OCI-LY1 (cell line): ENCODE measurements around the gene FCHO1.

Experiments used
- H2AFZ ChIP-seq: fragments of 200-600 bp; sonication (generic), shearing (Covaris generic); 2 replicates; pipeline ENCODE4 v1.6.0; 2014; ENCODE audit warnings: antibody characterized with exemption, mild to moderate bottlenecking, low read length
- H3F3A ChIP-seq: fragments of 200-600 bp; sonication (generic), shearing (Covaris generic); 2 replicates; pipeline ENCODE4 v1.6.0; 2014; ENCODE audit warnings: mild to moderate bottlenecking, antibody characterized with exemption, low read length, moderate library complexity; ENCODE audit not compliant: insufficient read depth
- H3K27ac ChIP-seq: fragments of 200-600 bp; sonication (generic); 2 replicates; pipeline ENCODE4 v1.5.1; 2014; ENCODE audit warnings: low read length, mixed run types, mild to moderate bottlenecking, low read depth; ENCODE audit not compliant: poor library complexity, severe bottlenecking
- H3K27me3 ChIP-seq: fragments of 200-600 bp; sonication (generic); 2 replicates; pipeline ENCODE4 v1.6.0; 2014; ENCODE audit warnings: antibody characterized with exemption, mild to moderate bottlenecking, low read length, moderate library complexity; ENCODE audit not compliant: insufficient read depth
- H3K36me3 ChIP-seq: fragments of 200-600 bp; sonication (generic); 2 replicates; pipeline ENCODE4 v1.6.1; 2014; ENCODE audit warnings: mild to moderate bottlenecking, antibody characterized with exemption, low read length, moderate library complexity, mixed read lengths; ENCODE audit not compliant: insufficient read depth
- H3K4me1 ChIP-seq: fragments of 200-600 bp; sonication (generic); 2 replicates; pipeline ENCODE4 v1.5.1; 2014; ENCODE audit warnings: mild to moderate bottlenecking, low read length, moderate library complexity; ENCODE audit not compliant: insufficient read depth, severe bottlenecking
- H3K4me2 ChIP-seq: fragments of 200-600 bp; sonication (generic), shearing (Covaris generic); 2 replicates; pipeline ENCODE4 v1.6.1; 2014; ENCODE audit warnings: low read length
- H3K4me3 ChIP-seq: fragments of 200-600 bp; sonication (generic); 2 replicates; pipeline ENCODE4 v1.5.1; 2014; ENCODE audit warnings: low read length, low read depth, mild to moderate bottlenecking, mixed read lengths; ENCODE audit not compliant: poor library complexity, severe bottlenecking
- H3K79me2 ChIP-seq: fragments of 200-600 bp; shearing (Covaris generic); 2 replicates; pipeline ENCODE4 v1.6.1; 2016; ENCODE audit warnings: mixed run types, low read length, mixed read lengths; ENCODE audit not compliant: insufficient read depth
- H3K9ac ChIP-seq: fragments of 200-600 bp; sonication (generic), shearing (Covaris generic); 2 replicates; pipeline ENCODE4 v1.6.1; 2014; ENCODE audit warnings: mild to moderate bottlenecking, low read length, mixed read lengths
- H3K9me2 ChIP-seq: fragments of 200-600 bp; sonication (generic), shearing (Covaris generic); 2 replicates; pipeline ENCODE4 v1.6.1; 2014; ENCODE audit warnings: low read depth, mild to moderate bottlenecking, low read length, mixed read lengths
- H3K9me3 ChIP-seq: fragments of 200-600 bp; shearing (Covaris generic); 2 replicates; pipeline ENCODE4 v1.6.1; 2014; ENCODE audit warnings: low read length, mixed read lengths
- H4K20me1 ChIP-seq: fragments of 200-600 bp; sonication (generic), shearing (Covaris generic); 2 replicates; pipeline ENCODE4 v1.6.0; 2016; ENCODE audit warnings: mild to moderate bottlenecking, low read length; ENCODE audit not compliant: insufficient read depth
- CTCF ChIP-seq: fragments of 200-600 bp; sonication (generic), shearing (Covaris generic); IDR thresholded peaks from 2 replicates; pipeline ENCODE4 v1.5.1; 2017; ENCODE audit warnings: mild to moderate bottlenecking, antibody characterized with exemption, low read length, moderate library complexity, mixed read lengths
- EZH2 ChIP-seq: fragments of 200-600 bp; sonication (generic), shearing (Covaris generic); IDR thresholded peaks from 2 replicates; pipeline ENCODE4 v1.8.0; 2017; ENCODE audit warnings: borderline replicate concordance, mixed run types, mild to moderate bottlenecking, antibody characterized with exemption, low read length, moderate library complexity, mixed read lengths

FCHO1 gene

DNA sequence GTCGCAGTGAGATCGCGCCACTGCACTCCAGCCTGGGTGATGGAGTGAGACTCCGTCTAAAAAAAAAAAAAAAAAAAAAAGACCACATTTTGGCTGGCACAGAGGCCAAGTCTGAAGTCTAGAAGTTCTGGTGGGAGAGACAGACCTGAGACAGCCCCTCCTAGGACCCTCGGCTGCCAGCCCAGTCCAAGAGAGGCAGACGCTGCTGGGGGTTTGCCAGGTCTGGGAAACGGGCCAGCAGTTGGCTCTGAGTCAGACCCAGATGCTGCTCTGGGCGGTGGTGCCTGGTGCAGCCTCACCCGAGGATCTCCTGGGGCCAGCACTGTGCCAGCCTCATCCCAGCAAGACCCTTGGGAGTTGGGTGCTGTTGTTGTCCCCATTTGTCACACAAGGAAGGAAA is 5.8 kb downstream of the FCHO1 start:
- Histone ChIP-seq H3K9ac (no peak overlapping the region), H3K27ac (no peak overlapping the region), H2AFZ (no peak overlapping the region), H3F3A (no peaks in the 10 kb centered on the region; the same call in 1 of the 2 replicates), H3K9me2 (no peaks in the 10 kb centered on the region), H4K20me1 (no peaks in the 10 kb centered on the region), H3K4me2 (no peak overlapping the region), H3K27me3 (no peaks in the 10 kb centered on the region), H3K9me3 (no peaks in the 10 kb centered on the region), H3K36me3 (peaks cover 56% of the 10 kb centered on the region), H3K4me3 (no peak overlapping the region), H3K79me2 (no peaks in the 10 kb centered on the region), H3K4me1 (peaks cover 41% of the 10 kb centered on the region)
- TF ChIP-seq CTCF (no peak), EZH2 (no peak)

- H3K9me2 ChIP-seq = no peaks in the 10 kb centered on the region
Measured at GRCh38 chr19:17758515-17758914, 7.2 kb downstream of the FCHO1 start.

DNA sequence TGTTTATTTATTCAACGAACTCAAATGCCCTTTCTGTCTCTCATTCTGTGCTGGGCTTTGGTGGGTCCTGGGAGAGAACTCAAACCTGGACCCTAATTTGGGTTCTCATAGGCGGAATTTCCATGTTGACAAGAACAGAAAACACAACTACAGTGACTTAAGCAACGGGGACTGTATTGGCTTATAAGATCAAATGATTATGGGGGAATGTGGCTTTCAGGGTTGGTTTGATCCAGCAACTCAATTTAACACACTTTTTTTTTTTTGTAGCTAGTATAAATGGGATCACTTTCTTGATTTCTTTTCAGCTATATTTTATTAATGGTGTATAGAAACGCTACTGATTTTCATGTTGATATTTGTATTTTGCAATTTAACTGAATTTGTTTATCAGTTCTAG is 9.9 kb downstream of the FCHO1 start:
- Histone ChIP-seq H3F3A (no peaks in the 10 kb centered on the region), H3K9me2 (no peaks in the 10 kb centered on the region), H3K9ac (no peak overlapping the region), H3K9me3 (no peaks in the 10 kb centered on the region), H3K27me3 (no peaks in the 10 kb centered on the region), H3K4me3 (no peak overlapping the region), H3K27ac (no peak overlapping the region), H3K79me2 (no peaks in the 10 kb centered on the region), H3K36me3 (peaks cover 77% of the 10 kb centered on the region), H4K20me1 (no peaks in the 10 kb centered on the region), H3K4me1 (peaks cover 4% of the 10 kb centered on the region), H2AFZ (no peak overlapping the region), H3K4me2 (no peak overlapping the region)
- no peak for TF ChIP-seq EZH2
- TF ChIP-seq CTCF = no peak

More at GRCh38 chr19:17758515-17758914, 7.2 kb downstream of the FCHO1 start:
- Histone ChIP-seq H3K4me2 (no peak overlapping the region), H2AFZ (no peak overlapping the region), H3K4me1 (peaks cover 28% of the 10 kb centered on the region), H3K27me3 (no peaks in the 10 kb centered on the region), H3K4me3 (no peak overlapping the region), H3K9ac (no peak overlapping the region), H3K79me2 (no peaks in the 10 kb centered on the region), H3F3A (no peaks in the 10 kb centered on the region; the same call in 1 of the 2 replicates), H3K36me3 (peaks cover 66% of the 10 kb centered on the region), H4K20me1 (no peaks in the 10 kb centered on the region), H3K27ac (no peak overlapping the region), H3K9me3 (no peaks in the 10 kb centered on the region)
- TF ChIP-seq CTCF (no peak), EZH2 (no peak)
